GM19238 (cell line): ENCODE data around the gene FBP1.
A peak's percentile ranks its signal among the peaks of the same experiment; 100 is the strongest.

Source experiments
- DNase-seq: peaks from one replicate; pipeline ENCODE4 v3.0.0; 2011; ENCODE audit warnings: low spot score; ENCODE audit not compliant: insufficient read length

Gene FBP1

GRCh38 chr9:94639061-94639998, at the start of gene FBP1:
FBP1 (minus strand) TSS chr9:94639518; CDS start chr9:94639310, 208 bp downstream.
- peak; percentile 16 for DNase-seq

- DNase-seq, result no peak
Measured at GRCh38 chr9:94687451-94687850, 48.1 kb upstream of the FBP1 start.

- DNase-seq, result no peak
Measured at GRCh38 chr9:94685359-94685758, 46.0 kb upstream of the FBP1 start.

- peak; percentile 57 for DNase-seq
Measured at GRCh38 chr9:94681508-94681907, 42.2 kb upstream of the FBP1 start.

GRCh38 chr9:94680621-94681020, 41.3 kb upstream of the FBP1 start:
- no peak for DNase-seq

GRCh38 chr9:94680020-94680419, 40.7 kb upstream of the FBP1 start:
- no peak for DNase-seq

- no peak for DNase-seq
Measured at GRCh38 chr9:94679587-94679986, 40.3 kb upstream of the FBP1 start.

GRCh38 chr9:94677929-94678328, 38.6 kb upstream of the FBP1 start:
- no peak for DNase-seq

- DNase-seq, result no peak
Measured at GRCh38 chr9:94676446-94677131, 37.3 kb upstream of the FBP1 start.

- no peak for DNase-seq
Measured at GRCh38 chr9:94675008-94675881, 35.9 kb upstream of the FBP1 start.

GRCh38 chr9:94672811-94673487, 33.6 kb upstream of the FBP1 start:
- DNase-seq, result no peak

GRCh38 chr9:94668928-94669729, 29.8 kb upstream of the FBP1 start:
- peak; percentile 46 for DNase-seq

- no peak for DNase-seq
Measured at GRCh38 chr9:94668418-94668927, 29.2 kb upstream of the FBP1 start.

GRCh38 chr9:94666364-94667099, 27.2 kb upstream of the FBP1 start:
- no peak for DNase-seq

GRCh38 chr9:94665613-94666012, 26.3 kb upstream of the FBP1 start:
- no peak for DNase-seq

GRCh38 chr9:94664801-94665200, 25.5 kb upstream of the FBP1 start:
- no peak for DNase-seq

GRCh38 chr9:94663640-94664039, 24.3 kb upstream of the FBP1 start:
- DNase-seq, result no peak

GRCh38 chr9:94663140-94663539, 23.8 kb upstream of the FBP1 start:
- no peak for DNase-seq

GRCh38 chr9:94657021-94657725, 17.9 kb upstream of the FBP1 start:
- DNase-seq, result no peak
